GM21423 (cell line): ENCODE results near the gene IFI27L2.

Experiments used
- ATAC-seq: cut with Tn5 transposase; IDR thresholded peaks from one replicate; pipeline ENCODE4 v1.9.1; 2021; ENCODE audit warnings: mild to moderate bottlenecking, moderate library complexity; ENCODE audit not compliant: unreplicated experiment

Gene IFI27L2

GRCh38 chr14:94153750-94154342, 24.4 kb upstream of the IFI27L2 start:
- ATAC-seq = no peak

GRCh38 chr14:94152676-94153075, 23.3 kb upstream of the IFI27L2 start:
- no peak for ATAC-seq

- ATAC-seq = no peak
Measured at GRCh38 chr14:94145902-94146527, 16.6 kb upstream of the IFI27L2 start.

GRCh38 chr14:94144765-94145164, 15.4 kb upstream of the IFI27L2 start:
- ATAC-seq = no peak

- no peak for ATAC-seq
Measured at GRCh38 chr14:94143711-94144110, 14.3 kb upstream of the IFI27L2 start.

GRCh38 chr14:94143239-94143638, 13.8 kb upstream of the IFI27L2 start:
- ATAC-seq = no peak

GRCh38 chr14:94142836-94143235, 13.4 kb upstream of the IFI27L2 start:
- ATAC-seq = no peak

GRCh38 chr14:94142247-94142646, 12.8 kb upstream of the IFI27L2 start:
- no peak for ATAC-seq

GRCh38 chr14:94139421-94139820, 10.0 kb upstream of the IFI27L2 start:
- ATAC-seq = no peak

GRCh38 chr14:94139006-94139405, 9.6 kb upstream of the IFI27L2 start:
- ATAC-seq = no peak

GRCh38 chr14:94138251-94138650, 8.8 kb upstream of the IFI27L2 start:
- no peak for ATAC-seq

- peak; percentile 67 for ATAC-seq
Measured at GRCh38 chr14:94136575-94137331, 7.3 kb upstream of the IFI27L2 start.

GRCh38 chr14:94135476-94135875, 6.1 kb upstream of the IFI27L2 start:
- no peak for ATAC-seq

GRCh38 chr14:94132285-94132887, 3.0 kb upstream of the IFI27L2 start:
- no peak for ATAC-seq

- ATAC-seq = no peak
Measured at GRCh38 chr14:94129758-94130414, 482 bp upstream of the IFI27L2 start.

GRCh38 chr14:94128216-94128839, 1.1 kb downstream of the IFI27L2 start:
- ATAC-seq = no peak

- no peak for ATAC-seq
Measured at GRCh38 chr14:94127330-94127729, 2.1 kb downstream of the IFI27L2 start.

GRCh38 chr14:94126800-94127199, 2.6 kb downstream of the IFI27L2 start:
- ATAC-seq = no peak

- no peak for ATAC-seq
Measured at GRCh38 chr14:94126419-94126677, 3.1 kb downstream of the IFI27L2 start.

- ATAC-seq = no peak
Measured at GRCh38 chr14:94125659-94126418, 3.6 kb downstream of the IFI27L2 start.
